NT2/D1 (cell line): Measurements from ENCODE around the gene MARCHF3.

Experiments used
- DNase-seq: peaks from one replicate; pipeline ENCODE4 v3.0.0-alpha.2; 2011; ENCODE audit warnings: low read depth, low spot score
- H3K27me3 ChIP-seq: 2 replicates; pipeline ENCODE4 v1.6.0; 2011; ENCODE audit warnings: mild to moderate bottlenecking; ENCODE audit not compliant: insufficient read length, insufficient read depth
- H3K36me3 ChIP-seq: 2 replicates; pipeline ENCODE4 v1.6.1; 2011; ENCODE audit warnings: mild to moderate bottlenecking, low read length, mixed read lengths; ENCODE audit not compliant: insufficient read depth, insufficient read length
- H3K4me1 ChIP-seq: 2 replicates; pipeline ENCODE4 v1.5.1; 2011; ENCODE audit not compliant: insufficient read depth, insufficient read length
- H3K4me3 ChIP-seq: 2 replicates; pipeline ENCODE4 v1.5.1; 2011; ENCODE audit warnings: low read depth; ENCODE audit not compliant: insufficient read length
- H3K9ac ChIP-seq: 2 replicates; pipeline ENCODE4 v1.6.0; 2011; ENCODE audit warnings: low read depth; ENCODE audit not compliant: insufficient read length
- H3K9me3 ChIP-seq: 2 replicates; pipeline ENCODE4 v1.5.1; 2011; ENCODE audit warnings: mild to moderate bottlenecking, low read length; ENCODE audit not compliant: insufficient read depth
- SUZ12 ChIP-seq: IDR thresholded peaks from 2 replicates; pipeline ENCODE4 v1.6.1; 2011; ENCODE audit not compliant: insufficient read length, insufficient read depth; ENCODE audit errors: extremely low read depth
- YY1 ChIP-seq: IDR thresholded peaks from 2 replicates; pipeline ENCODE4 v1.6.1; 2011; ENCODE audit not compliant: insufficient read length, insufficient read depth
- ZNF274 ChIP-seq: IDR thresholded peaks from 2 replicates; pipeline ENCODE4 v1.6.1; 2011; ENCODE audit warnings: mild to moderate bottlenecking, low read depth, low read length

MARCHF3 gene

GRCh38 chr5:126987271-126987899 lies 43.0 kb downstream of the MARCHF3 start:
- no peaks in the 10 kb centered on the region for H3K27me3 ChIP-seq
- no peak for DNase-seq
- no peak overlapping the region for H3K4me3 ChIP-seq
- H3K36me3 ChIP-seq = no peaks in the 10 kb centered on the region
- no peaks in the 10 kb centered on the region for H3K4me1 ChIP-seq
- TF ChIP-seq YY1 (no peak), ZNF274 (no peak), SUZ12 (no peak)
- no peaks in the 10 kb centered on the region for H3K9me3 ChIP-seq
- no peak overlapping the region for H3K9ac ChIP-seq

- TF ChIP-seq SUZ12 (no peak), ZNF274 (no peak), YY1 (no peak)
- Histone ChIP-seq H3K27me3 (no peaks in the 10 kb centered on the region), H3K4me1 (no peaks in the 10 kb centered on the region), H3K36me3 (no peaks in the 10 kb centered on the region), H3K9ac (no peak overlapping the region), H3K9me3 (no peaks in the 10 kb centered on the region), H3K4me3 (no peak overlapping the region)
- DNase-seq = no peak
Measured at GRCh38 chr5:126984632-126985031, 45.7 kb downstream of the MARCHF3 start.

GRCh38 chr5:126983874-126984266 lies 46.5 kb downstream of the MARCHF3 start:
- Histone ChIP-seq H3K36me3 (no peaks in the 10 kb centered on the region), H3K4me1 (no peaks in the 10 kb centered on the region), H3K27me3 (no peaks in the 10 kb centered on the region), H3K9me3 (no peaks in the 10 kb centered on the region), H3K9ac (no peak overlapping the region), H3K4me3 (no peak overlapping the region)
- no peak for DNase-seq
- TF ChIP-seq SUZ12 (no peak), ZNF274 (no peak), YY1 (no peak)

GRCh38 chr5:126982926-126983873 lies 47.2 kb downstream of the MARCHF3 start:
- no peaks in the 10 kb centered on the region for H3K4me1 ChIP-seq
- H3K9me3 ChIP-seq = no peaks in the 10 kb centered on the region
- DNase-seq = no peak

GRCh38 chr5:126982202-126982601 lies 48.2 kb downstream of the MARCHF3 start:
- H3K4me1 ChIP-seq = no peaks in the 10 kb centered on the region
- TF ChIP-seq SUZ12 (no peak), ZNF274 (no peak), YY1 (no peak)
- H3K4me3 ChIP-seq = no peak overlapping the region
- no peaks in the 10 kb centered on the region for H3K36me3 ChIP-seq
- H3K9me3 ChIP-seq = no peaks in the 10 kb centered on the region
- no peaks in the 10 kb centered on the region for H3K27me3 ChIP-seq
- no peak for DNase-seq
- no peak overlapping the region for H3K9ac ChIP-seq

More at GRCh38 chr5:126982926-126983873, 47.2 kb downstream of the MARCHF3 start:
- Histone ChIP-seq H3K36me3 (no peaks in the 10 kb centered on the region), H3K27me3 (no peaks in the 10 kb centered on the region), H3K9ac (no peak overlapping the region), H3K4me3 (no peak overlapping the region)
- TF ChIP-seq ZNF274 (no peak), YY1 (no peak)

GRCh38 chr5:126981701-126982100 lies 48.7 kb downstream of the MARCHF3 start:
- H3K4me3 ChIP-seq = no peak overlapping the region

GRCh38 chr5:126981222-126981621 lies 49.1 kb downstream of the MARCHF3 start:
- Histone ChIP-seq H3K9me3 (no peaks in the 10 kb centered on the region), H3K4me3 (no peak overlapping the region), H3K27me3 (no peaks in the 10 kb centered on the region), H3K4me1 (no peaks in the 10 kb centered on the region), H3K36me3 (no peaks in the 10 kb centered on the region), H3K9ac (no peak overlapping the region)
- DNase-seq = no peak
- TF ChIP-seq SUZ12 = no peak
- TF ChIP-seq ZNF274 = no peak

More at GRCh38 chr5:126981701-126982100, 48.7 kb downstream of the MARCHF3 start:
- no peak for TF ChIP-seq SUZ12
- H3K9ac ChIP-seq = no peak overlapping the region
- no peaks in the 10 kb centered on the region for H3K4me1 ChIP-seq
- H3K9me3 ChIP-seq = no peaks in the 10 kb centered on the region
- no peaks in the 10 kb centered on the region for H3K36me3 ChIP-seq
- DNase-seq = no peak
- no peaks in the 10 kb centered on the region for H3K27me3 ChIP-seq
